HCEC 1CT (cell line): Measurements from ENCODE around the gene F11R.
A peak's percentile ranks its signal among the peaks of the same experiment; 100 is the strongest.
"Not testable (repeated sequence)": the region's sequence is repeated elsewhere in the genome, so short reads cannot be mapped to it uniquely, and the experiment has no call there.

ENCODE experiments used
- DNase-seq: peaks from one replicate; pipeline ENCODE4 v3.0.0-alpha.2; 2017

Gene F11R

DNA sequence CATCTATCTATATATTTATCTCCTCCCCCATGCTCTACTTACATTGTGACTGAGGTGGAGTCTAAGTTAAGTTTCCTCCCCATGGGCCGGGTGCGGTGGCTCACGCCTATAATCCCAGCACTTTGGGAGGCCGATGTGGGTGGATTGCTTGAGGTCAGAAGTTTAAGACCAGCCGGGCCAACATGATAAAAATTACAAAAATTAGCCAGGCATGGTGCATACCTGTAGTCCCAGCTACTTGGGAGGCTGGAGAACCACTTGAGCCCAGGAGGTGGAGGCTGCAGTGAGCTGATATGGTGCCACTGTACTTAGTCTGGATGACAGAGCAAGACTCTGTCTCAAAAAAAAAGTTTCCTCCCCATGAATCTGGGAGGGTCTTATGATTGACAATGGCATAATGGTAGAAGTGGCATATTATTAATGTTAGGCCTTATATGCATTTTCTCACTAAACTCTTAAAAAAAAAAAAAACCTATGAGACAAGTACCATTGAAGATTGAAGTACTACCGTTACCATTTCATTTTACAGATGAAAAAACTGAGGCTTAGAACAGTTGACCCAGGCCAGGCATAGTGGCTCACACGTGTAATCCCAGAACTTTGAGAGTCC, 11.2 kb downstream of the F11R start:
- no peak for DNase-seq

DNA sequence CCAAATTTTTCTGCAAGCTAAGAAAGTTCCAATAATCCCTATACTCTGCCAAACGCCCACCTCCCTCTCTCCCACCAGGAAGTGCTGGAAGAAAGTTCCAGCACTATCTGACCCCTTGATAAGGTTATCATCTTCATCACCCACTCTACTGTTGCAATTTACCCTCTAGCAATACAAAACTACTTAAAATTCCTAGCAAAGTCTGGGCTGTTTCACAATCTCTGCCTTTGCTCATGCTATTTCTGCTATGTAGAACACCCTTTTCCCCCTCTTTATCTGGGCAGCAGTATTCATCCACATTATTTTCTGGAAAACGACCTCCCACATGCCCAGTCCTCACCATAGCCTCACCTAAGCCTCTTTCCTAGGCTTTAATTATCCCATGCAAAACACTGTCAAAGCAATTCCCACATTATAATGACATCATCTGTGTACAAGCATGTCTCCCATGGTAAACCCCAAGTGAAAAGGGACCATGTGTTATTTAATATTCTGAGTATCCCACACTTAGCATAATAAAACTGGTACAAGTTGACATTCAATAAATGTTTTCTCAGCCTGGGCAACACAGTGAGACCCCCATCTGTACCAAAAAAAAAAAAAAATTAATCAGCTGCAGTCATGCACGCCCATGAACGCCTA, 12.0 kb downstream of the F11R start:
- DNase-seq, result no peak

DNA sequence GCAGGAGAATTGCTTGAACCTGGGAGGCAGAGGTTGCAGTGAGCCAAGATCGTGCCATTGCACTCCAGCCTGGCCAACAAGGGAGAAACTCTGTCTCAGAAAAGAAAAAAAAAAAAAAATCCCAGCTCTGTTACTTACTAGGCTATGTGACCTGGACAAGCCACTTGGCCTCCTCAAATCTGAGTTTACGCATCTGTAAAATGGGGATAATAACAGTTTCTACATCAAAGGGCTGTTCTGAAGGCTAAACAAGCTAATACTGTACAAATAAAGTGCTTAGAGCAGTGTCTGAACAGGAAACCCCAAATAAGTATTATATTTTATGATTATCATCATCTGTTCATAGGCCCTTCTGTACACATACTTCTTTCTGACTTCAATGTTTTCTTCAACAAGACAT, 13.6 kb downstream of the F11R start:
- DNase-seq, result no peak

DNA sequence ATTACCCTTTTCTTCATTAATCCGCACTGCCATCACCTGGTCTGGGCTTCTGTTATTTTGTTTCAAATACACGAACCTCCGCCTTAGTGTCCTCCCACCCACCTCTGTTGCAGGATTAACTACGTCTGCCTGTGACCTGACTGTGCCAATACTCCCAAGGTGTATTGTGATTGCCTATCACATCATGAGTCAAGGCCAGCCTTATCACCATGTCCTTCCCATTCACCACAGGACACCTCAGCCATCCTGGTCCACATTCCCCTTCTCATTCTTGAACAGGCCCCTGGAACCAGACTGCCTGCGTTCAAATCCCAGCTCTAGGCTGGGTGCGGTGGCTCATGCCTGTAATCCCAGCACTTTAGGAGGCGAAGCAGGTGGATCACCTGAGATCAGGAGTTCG, 14.4 kb downstream of the F11R start:
- no peak for DNase-seq

DNA sequence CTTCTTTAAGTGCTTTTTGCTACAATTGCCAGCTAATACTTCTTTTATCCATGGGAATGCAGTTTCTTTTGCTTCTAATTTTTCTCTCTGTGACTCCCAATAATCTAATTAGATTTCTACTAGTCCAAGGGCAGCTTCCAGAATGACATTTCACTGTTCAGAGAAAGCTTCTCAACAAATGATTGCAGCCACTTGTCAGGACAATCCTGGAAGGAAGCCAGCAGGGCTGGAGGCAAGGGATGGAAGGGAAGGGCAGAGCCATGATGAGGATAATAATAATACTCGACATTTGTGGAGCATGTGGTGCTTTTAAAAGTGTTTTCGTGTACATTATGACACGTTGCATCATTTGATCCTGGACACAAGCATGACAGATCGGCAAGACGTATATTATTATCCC, 19.4 kb downstream of the F11R start:
- DNase-seq, result no peak

DNA sequence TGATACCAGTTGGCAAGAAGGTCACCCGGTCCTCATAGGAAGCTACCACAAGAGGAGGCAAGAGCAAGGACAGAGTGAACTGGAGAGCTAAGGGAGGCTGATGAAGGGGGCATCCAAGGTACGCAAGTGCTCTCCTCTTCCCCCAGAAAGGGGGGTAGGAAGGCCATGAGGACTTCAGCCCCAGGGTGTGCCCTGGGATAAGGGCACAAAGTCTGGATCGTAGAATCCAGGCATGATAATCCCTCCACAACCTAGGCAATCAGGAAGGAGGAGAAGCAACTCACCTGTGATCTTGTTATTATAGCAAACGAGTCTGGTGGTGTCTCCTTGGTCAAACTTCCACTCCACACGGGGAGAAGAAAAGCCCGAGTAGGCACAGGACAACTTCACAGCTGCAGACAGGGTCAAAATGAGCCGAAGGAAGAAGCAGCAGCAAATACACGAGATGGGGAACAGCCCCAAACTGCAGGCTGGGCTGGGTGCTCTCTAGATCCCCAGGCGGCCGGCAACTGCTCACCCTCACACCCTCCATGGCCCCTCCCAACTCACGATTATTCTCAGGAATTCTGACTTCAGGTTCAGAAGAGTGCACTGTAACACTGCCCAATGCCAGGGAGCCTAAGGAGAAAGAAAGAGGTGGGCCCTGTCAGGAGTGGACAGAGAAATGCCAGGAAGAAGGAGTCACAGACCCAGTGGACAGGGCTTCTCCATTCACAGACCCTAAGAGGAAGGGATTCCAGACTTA, 20.0 kb downstream of the F11R start:
- no peak for DNase-seq

DNA sequence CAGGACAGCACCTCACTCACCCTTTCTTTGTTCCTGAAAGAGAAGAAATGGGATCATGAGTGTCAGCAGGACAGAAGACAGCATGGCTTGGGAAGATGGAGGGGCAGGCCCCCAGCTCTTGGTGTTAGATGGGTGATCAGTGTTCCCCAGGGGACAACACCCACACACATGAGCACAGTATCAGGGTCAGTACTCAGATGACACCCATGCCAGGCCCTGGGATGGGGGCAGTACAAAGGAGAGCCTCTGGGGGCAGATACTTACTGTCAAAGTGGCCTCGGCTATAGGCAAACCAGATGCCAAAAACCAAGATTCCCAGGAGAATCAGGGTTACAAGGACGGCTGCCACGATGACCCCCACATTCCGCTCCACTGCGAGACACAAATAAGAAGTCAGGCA, 21.6 kb downstream of the F11R start:
- DNase-seq, result no peak

DNA sequence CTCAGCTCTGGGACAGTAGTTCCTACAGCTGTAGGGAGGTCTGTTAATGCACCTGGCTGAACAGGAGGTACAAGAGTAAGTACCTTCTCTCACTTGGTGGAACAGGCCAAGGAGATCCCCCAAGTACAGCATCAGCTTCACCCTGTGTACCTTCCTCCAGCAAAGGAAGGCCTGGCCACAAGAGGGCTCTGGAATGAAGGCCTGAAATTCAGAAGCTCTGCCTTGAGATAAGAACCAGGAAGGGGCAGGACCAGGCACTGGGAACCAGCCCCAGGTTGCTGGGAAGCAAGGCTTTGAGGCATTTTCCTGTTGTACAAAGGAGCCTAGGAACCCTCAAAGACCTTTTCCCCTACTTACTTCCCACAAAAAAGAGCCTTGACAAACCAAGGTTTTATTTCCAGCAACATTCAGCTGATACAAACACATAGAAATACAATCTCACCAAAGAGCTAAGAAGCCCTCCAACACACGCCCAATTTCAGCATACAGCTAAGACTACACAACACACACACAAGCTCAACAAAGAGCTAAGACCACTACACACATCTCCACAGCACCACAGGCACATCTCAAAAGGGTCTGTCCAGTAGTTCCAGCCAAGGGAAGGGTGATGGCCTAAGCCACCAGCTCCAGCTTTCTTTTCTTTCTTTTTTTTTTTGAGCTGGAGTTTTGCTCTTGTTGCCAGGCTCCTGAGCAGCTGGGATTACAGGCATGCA, 23.5 kb downstream of the F11R start:
- DNase-seq, result peak; percentile 64

DNA sequence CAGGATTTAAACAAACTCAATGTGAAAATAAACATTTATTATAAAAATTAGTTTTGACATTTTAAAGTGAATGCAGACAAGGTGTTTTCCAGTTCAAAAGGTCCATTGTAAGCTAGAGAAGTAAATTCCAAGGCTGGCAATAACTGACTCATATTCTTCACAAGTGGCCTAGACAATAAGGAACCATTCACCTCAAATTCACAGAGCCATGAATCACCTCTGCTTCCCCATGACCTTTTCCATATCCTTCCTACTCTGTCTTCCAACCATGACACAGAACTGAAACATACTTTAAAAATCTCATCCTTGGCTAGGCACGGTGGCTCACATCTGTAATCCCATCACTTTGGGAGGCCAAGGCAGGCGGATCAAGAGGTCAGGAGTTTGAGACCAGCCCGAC, 24.8 kb downstream of the F11R start:
- peak; percentile 85 for DNase-seq

DNA sequence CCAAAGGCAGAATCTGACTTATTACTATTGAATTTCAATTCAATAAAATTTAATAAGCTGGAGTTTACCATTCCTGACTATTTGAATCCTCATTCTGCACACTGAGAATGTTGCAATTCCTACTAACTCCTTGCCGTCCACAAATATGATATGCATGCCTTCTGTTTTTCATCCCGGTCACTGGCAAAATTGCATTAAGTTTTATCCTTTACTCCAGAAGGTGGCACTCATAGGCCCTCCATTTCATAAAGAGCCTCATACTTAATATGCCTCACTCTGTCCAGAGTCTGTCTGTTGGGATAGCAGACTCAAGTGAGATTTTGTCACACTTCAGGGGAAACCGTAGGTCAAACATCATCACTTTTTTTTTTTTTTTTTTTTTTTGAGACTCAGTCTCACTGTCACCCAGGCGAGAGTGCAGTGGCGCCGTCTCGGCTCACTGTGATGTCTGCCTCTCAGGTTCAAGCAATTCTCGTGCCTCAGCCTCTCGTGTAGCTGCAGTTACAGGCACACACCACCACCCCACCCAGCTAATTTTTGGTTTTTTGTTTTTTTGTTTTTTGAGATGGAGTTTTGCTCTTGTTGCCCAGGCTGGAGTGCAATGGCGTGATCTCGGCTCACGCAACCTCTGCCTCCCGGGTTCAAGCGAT, 27.3 kb downstream of the F11R start:
- DNase-seq, result peak; percentile 80

DNA sequence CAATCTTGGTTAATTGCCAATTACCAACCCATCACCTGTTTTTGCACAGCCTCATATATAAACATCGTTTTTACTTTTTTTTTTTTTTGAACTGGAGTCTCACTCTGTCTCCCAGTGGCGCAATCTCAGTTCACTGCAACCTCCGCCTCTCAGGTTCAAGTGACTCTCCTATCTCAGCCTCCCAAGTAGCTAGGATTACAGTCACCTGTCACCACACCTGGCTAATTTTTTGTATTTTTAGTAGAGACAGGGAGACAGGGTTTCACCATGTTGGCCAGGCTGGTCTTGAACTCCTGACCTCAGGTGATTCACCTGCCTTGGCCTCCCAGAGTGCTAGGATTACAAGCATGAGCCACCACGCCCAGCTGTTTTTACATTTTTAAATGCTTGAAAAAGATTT, 28.9 kb downstream of the F11R start:
- DNase-seq, result not testable (repeated sequence)

DNA sequence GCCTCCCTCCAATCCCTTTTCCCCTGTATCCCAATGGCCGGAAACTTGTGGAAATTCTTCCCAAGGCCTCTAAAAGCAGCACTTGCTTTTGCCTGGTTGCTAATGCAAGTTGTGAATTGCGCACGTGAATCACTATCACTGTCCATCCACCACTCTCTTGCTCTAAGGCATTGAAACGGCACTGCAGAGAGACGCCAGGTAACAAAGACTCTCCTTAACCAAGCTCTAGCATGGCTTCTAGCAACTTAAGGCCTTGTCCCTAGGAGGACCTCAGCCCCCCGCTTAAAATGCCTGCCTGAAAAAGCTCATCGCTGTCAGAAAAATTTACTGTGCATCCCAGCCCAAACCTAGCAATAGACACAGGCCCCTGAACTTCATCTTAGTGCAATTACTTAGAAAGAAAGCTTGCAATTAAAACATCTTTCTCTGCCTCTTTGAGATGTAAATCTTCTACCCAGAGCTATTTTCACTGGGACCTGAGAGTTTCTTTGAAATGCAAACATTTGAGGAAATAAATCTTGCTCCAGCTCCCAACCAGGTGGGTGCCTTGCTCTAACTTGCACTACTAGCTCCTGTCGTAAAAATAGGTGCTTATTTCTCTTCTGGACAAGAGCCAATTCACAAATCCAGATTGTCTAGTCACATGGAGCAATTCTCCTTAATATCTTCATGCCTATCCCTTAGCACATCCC, 33.4 kb downstream of the F11R start:
- no peak for DNase-seq

DNA sequence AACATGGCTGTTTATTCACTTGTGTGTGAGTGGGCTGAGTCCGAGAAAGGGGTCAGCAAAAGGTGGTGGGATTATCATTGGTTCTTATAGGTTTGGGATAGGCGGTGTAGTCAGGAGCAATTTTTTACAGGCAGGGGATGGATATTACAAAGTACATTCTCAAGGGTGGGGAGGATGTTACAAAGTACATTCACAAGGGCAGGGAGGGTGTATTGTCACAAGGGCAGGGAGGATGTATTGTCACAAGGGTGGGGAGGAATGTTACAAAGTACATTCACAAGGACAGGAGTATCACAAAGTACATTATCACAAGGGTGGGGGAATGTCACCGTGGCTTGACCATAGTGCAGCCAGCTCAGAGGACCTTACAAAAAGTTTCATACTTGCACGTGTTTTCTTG, 35.2 kb downstream of the F11R start:
- DNase-seq, result no peak

DNA sequence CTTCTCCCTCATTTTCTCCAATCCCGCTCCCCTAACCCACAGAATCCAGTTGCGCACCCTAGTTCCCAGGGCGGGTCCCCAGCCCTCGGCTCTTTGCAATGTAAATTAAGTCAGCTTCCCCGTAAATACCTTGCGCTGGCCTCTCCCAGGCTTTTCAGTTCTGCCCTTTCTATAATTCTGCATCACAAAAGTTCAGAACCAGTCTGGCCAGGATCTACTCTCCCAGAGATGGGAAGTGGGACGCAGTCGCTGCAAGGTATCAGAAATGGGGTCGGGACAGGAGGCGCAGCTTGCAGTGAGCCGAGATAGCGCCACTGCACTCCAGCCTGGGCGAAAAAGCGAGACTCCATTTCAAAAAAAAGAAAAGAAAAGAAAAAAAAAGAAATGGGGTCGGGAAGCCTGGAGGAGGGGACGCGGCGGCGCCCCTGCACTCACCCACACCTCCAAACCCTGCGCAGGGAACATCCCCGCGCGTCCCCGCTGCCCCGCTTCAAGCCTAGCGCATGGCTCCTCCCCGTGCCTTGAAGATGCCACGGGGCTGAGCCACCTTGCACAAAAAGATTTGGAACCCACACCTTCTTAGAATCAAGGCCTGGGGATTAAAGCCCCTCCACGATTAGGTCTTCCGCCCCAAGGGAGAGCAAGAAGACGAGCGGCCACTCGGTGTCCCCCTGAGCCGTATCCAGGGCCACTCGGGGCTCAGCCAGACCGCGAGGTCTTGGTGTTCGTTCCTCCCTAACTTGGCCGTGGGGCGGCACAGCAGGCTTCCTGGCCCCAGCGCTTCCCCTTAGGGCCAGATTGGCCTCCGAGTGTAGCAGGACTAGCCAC, 39.2 kb downstream of the F11R start:
- DNase-seq, result no peak

DNA sequence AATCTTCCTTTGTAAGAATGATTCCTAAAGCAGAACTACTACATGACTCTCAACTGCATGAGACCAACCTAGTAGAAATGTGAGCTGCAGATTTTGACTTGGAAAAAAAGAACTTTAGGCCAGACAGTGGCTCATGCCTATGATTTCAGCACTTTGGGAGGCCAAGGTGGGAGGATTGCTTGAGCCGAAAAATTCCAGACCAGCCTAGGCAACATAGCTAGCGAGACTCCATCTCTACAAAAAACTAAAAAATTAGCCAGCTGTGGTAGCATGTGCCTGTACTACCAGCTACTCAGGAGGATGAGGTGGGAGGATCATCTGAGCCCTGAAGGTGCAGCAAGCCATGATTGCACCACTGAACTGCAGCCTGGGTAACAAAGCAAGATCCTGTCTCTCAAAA, 41.7 kb downstream of the F11R start:
- no peak for DNase-seq

DNA sequence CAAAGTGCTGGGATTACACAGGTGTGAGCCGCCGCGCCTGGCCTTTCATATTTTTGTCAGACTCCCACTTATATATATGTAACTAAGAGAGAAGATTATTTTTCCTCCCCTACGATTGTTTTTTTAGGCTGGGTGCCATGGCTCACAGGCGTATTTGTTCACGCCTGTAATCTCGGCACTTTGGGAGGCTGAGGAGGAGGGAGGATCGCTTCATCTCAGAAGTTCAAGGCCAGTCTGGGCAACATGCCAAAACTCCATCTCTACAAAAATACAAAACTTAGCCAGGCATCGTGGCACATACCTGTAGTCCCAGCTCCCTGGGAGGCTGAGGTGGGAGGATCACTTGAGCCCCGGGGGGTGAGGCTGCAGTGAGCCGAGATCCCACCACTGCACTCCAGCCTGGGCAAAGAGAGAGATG, 42.4 kb downstream of the F11R start:
- DNase-seq, result no peak

DNA sequence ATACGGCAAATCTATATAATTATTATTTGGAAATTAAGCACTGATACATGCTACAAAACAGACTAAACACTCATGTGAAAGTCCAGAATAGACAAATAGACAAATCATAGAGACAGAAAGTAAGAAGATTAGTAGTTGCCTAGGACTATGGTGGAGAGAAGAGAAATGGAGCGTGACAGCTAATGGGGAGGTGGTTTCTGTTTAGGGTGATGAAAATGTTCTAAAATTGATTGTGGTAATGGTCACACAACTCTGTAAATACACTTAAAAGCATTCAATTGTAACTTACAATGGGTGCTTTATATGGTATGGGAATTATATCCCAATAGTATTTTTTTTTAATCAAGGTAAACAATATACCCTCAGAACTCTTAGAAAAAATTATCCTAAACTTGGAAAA, 45.9 kb downstream of the F11R start:
- no peak for DNase-seq

DNA sequence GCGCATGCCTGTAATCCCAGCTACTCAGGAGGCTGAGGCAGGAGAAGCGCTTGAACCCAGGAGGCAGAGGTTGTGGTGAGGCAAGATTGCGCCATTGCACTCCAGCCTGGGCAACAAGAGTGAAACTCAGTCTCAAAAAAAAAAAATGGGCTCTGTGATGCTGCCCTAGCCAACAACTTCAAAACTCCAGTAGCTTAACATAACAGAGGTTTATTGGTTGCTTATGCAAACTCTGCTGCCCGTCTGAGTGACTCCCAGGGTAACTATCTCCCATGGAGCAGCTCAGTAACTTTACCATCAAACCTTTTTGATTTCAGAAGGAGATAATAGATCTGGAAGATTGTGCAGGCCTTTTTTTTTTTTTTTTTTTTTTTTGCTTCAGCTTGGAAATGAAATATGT, 47.5 kb downstream of the F11R start:
- no peak for DNase-seq

DNA sequence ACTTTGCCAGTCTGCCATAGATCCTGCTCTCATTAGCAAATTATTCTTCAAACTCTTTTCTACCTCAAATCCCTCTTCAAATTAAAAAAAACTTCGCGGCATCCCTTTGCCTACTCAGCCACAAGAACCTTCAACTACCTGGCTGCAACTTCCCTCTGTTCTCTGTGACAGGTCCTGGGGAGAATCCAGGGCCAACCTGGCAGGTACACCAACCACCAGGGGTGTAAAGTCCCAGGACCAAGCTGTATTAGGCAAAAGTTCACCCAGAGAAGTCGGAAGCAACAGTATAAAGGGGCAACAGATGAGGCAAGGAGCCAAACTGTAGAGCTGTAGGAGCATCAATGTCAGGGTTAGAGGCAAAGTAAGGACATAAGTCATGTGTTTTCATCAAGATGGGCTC, 48.0 kb downstream of the F11R start:
- DNase-seq, result no peak

DNA sequence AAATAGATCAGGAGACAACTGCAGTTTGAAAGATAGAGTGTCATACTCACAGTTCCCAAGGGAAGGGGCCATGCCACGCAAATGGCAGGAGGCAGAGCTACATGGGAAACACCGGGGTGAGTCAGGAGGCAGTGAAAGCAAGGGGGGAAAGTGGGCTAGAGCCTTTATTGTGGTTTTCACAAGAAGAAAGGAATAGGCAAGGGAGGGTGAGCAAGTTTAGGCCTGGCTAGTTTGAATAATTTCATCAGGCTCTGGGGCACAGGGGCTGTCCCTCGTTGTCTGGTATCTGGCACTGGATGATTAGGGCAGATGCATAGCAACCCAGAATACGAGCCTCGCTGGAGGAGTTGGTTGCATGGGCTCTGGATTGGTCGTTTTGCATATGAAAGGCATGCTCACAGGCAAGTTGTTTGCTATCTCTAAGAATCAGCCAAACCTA, 49.3 kb downstream of the F11R start:
- no peak for DNase-seq

DNA sequence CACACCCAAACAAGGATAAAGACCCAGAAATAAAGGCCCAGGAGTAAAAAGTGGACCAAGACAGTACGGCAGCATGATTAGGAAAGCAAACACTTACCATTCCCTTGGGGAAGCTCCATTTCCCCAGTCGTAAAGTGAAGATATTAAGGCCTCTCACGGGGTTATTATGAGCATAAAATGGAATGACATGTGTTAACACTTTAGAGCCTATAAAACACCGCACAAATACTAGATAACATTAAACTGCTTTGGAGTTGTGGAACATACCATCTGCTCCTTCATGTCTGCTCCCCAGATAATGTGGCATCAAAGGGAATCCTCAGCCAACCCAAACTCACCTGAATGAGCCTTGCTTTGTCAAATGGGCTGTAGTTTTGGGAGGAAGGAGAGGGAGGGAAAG, 57.4 kb downstream of the F11R start:
- DNase-seq, result no peak

DNA sequence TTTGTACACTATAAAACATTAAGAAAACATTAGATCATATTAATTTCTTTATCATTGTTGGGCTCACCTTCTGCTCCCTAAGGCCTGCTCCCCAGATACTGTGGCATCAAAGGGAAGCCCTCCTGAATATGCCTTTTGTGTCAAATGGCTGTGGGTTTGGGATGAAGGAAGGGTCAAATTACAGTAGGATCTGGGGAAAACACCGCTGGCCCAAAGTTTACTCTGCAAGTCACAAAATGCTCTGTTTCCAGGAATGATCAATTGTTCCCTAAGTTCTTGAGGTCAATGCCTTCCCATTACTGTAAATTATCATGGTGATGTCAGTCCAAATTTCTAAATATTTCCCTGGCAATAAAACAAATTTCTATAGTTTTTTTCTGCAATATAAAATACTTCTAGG, 59.5 kb downstream of the F11R start:
- no peak for DNase-seq
